Measurements from ENCODE around the gene SRP14. TPM values are rescaled to one million over a fixed set of nuclear protein-coding genes. Genes with fewer than 3 reads are reported as not detected.

SRP14 gene, protein sequence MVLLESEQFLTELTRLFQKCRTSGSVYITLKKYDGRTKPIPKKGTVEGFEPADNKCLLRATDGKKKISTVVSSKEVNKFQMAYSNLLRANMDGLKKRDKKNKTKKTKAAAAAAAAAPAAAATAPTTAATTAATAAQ
- 200 and 208 TPM in 2 replicates for total RNA-seq (2021)
- long read RNA-seq, transcript SRP14-204 (4 exons, 780 nt), result minor isoform, 5 of 342 reads
- long read RNA-seq, transcript SRP14-201 (5 exons, 1,077 nt), result major isoform, 316 of 342 reads
- long read RNA-seq, partial matches to known transcripts, result 8 of 342 reads
- long read RNA-seq, other reads (novel, unspliced or antisense), result 13 of 342 reads

DNA sequence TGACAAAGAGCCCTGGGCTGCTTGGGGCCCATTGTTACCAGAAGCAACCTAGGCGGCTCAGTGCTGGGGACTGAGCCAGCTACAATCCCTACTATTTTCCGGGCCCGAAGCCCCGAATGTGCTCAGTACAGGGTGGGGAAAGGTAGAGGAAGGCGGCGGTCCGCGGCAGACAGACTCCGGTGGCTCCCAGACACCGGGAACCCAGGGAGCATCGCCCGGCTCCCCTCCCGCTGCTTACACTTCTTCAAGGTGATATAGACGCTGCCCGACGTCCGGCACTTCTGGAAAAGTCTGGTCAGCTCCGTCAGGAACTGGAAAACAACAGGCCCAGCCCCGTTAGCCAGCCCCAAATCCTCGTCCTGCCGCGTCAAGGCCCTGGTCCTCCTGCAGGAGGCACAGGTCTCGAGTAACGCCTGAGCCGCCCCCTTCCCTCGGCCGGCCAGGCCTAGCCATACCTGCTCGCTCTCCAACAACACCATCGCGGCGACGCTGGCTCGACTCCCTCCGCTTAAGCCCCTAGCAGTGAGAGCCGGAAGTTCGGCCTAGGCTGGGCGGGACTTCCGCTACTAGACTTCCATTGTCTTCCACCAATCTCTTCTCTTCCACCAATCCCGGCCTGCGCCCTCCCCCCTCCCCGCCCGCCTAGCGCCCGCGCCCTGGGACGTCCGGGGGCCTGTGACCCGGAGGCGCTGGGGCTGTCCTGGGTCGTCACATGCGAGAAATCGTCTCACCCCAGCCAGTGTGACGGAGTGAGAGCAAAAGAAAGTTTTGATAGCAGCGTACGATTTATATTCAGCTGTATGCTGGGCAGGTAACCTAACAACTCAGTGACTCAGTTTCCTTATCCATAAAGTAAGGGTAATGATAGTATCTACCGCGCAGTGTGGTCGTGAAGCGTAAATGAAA, at the start of gene SRP14:
Gene SRP14, minus strand, starts transcription at position 544 of the 906 bp plus-strand sequence. Its CDS starts 65 bp downstream, at position 479.
- WGBS (ENCODE audit: extremely low coverage, insufficient read length, low lambda C conversion rate), result no CpG with 5 or more reads among the region's 59 CpGs
- H4K91ac ChIP-seq (ENCODE audit: insufficient read length, low read depth, low read length), result no peak within 1 kb of the TSS
- Mint-ChIP-seq H3K4me3 (peak within 1 kb of the TSS; percentile 93 to 96), H3K27ac (peak within 1 kb of the TSS; percentile 97 to 99 (median 97)), H3K27me3 (ENCODE audit: low read depth) (no peaks in the 10 kb centered on the region), H3K4me1 (peaks cover 18 to 20% of the 10 kb centered on the region in 2 experiments), H3K36me3 (ENCODE audit: insufficient read depth in 1 of 3, low read depth in 3 of 3) (peaks cover 18 to 44% (median 41%) of the 10 kb centered on the region in 3 experiments; a peak in 6 of 7 replicates), H3K9me3 (no peaks in the 10 kb centered on the region)
- H3K27me3 ChIP-seq (ENCODE audit: insufficient read depth, low read length), result no peaks in the 10 kb centered on the region
- H3K79me1 ChIP-seq (ENCODE audit: insufficient read depth, low read depth, low read length, poor library complexity, severe bottlenecking), result no peaks in the 10 kb centered on the region
- no peak within 1 kb of the TSS for H2AK5ac ChIP-seq (ENCODE audit: insufficient read length, low read length)
- no peak within 1 kb of the TSS for H2BK12ac ChIP-seq (ENCODE audit: insufficient read length, low read depth, low read length)
- H3K18ac ChIP-seq (ENCODE audit: insufficient read length, low read depth, low read length), result peak within 1 kb of the TSS; percentile 25
- peak within 1 kb of the TSS; percentile 74 for H3K14ac ChIP-seq (ENCODE audit: insufficient read depth, low read length)
- H3T11ph ChIP-seq (ENCODE audit: low read length), result no peak within 1 kb of the TSS
- peak within 1 kb of the TSS; percentile 70 for H3K4me2 ChIP-seq (ENCODE audit: insufficient read depth, insufficient read length, low read length)
- no peak within 1 kb of the TSS for H3K23ac ChIP-seq (ENCODE audit: insufficient read length, low read depth, low read length)
- H2BK20ac ChIP-seq (ENCODE audit: low read depth, low read length, poor library complexity, severe bottlenecking), result no peak within 1 kb of the TSS
- H2BK15ac ChIP-seq (ENCODE audit: low read depth, low read length), result no peak within 1 kb of the TSS
- H3K9me3 ChIP-seq (ENCODE audit: control insufficient read depth, low read depth, low read length), result no peaks in the 10 kb centered on the region
- peak within 1 kb of the TSS; percentile 78 for H3K9ac ChIP-seq (ENCODE audit: extremely low read depth, insufficient read length, low read length)
- peaks cover 5% of the 10 kb centered on the region; the same call in 1 of the 2 replicates for H3K79me2 ChIP-seq (ENCODE audit: insufficient read depth, low read length)
- no peak within 1 kb of the TSS for H2AFZ ChIP-seq (ENCODE audit: low read length)
- no peak within 1 kb of the TSS for H3K56ac ChIP-seq (ENCODE audit: insufficient read length, low read depth, low read length)
- H2BK120ac ChIP-seq (ENCODE audit: low read depth, low read length, poor library complexity, severe bottlenecking), result no peak within 1 kb of the TSS
- H3K27ac ChIP-seq (ENCODE audit: insufficient read length, low read depth, low read length), result no peak within 1 kb of the TSS
- TF ChIP-seq, protein P1, sequence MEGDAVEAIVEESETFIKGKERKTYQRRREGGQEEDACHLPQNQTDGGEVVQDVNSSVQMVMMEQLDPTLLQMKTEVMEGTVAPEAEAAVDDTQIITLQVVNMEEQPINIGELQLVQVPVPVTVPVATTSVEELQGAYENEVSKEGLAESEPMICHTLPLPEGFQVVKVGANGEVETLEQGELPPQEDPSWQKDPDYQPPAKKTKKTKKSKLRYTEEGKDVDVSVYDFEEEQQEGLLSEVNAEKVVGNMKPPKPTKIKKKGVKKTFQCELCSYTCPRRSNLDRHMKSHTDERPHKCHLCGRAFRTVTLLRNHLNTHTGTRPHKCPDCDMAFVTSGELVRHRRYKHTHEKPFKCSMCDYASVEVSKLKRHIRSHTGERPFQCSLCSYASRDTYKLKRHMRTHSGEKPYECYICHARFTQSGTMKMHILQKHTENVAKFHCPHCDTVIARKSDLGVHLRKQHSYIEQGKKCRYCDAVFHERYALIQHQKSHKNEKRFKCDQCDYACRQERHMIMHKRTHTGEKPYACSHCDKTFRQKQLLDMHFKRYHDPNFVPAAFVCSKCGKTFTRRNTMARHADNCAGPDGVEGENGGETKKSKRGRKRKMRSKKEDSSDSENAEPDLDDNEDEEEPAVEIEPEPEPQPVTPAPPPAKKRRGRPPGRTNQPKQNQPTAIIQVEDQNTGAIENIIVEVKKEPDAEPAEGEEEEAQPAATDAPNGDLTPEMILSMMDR (conservative IDR thresholded peaks at IDR 0.05), result no peak; the same call in 2 of the 3 replicates
- H4K8ac ChIP-seq (replicated peaks; ENCODE audit: insufficient read length, low read depth, low read length), result no peak within 1 kb of the TSS
- H4K20me1 ChIP-seq (ENCODE audit: control insufficient read depth, insufficient read depth, insufficient read length), result no peaks in the 10 kb centered on the region
- H3K4ac ChIP-seq (ENCODE audit: low read depth, low read length), result no peak within 1 kb of the TSS
- DNase-seq, result peak; percentile 95
- no peak within 1 kb of the TSS for H2BK5ac ChIP-seq (ENCODE audit: insufficient read length, low read length)
- H4K5ac ChIP-seq (ENCODE audit: insufficient read length, low read depth, low read length), result no peak within 1 kb of the TSS
- H3K23me2 ChIP-seq (ENCODE audit: insufficient read length, low read depth, low read length, poor library complexity, severe bottlenecking), result peaks cover 3% of the 10 kb centered on the region
- no peaks in the 10 kb centered on the region for H3K4me1 ChIP-seq (ENCODE audit: insufficient read depth, low read length)
